HG02970 (cell line): ENCODE results near the gene SYNDIG1.
"Not testable (repeated sequence)": the region's sequence is repeated elsewhere in the genome, so short reads cannot be mapped to it uniquely, and the experiment has no call there.

ENCODE experiments used
- ATAC-seq: cut with Tn5 transposase; IDR thresholded peaks from one replicate; pipeline ENCODE4 v1.9.1; 2021; ENCODE audit warnings: mild to moderate bottlenecking, moderate library complexity, moderate number of reproducible peaks; ENCODE audit not compliant: unreplicated experiment, low FRiP score

SYNDIG1 gene

DNA sequence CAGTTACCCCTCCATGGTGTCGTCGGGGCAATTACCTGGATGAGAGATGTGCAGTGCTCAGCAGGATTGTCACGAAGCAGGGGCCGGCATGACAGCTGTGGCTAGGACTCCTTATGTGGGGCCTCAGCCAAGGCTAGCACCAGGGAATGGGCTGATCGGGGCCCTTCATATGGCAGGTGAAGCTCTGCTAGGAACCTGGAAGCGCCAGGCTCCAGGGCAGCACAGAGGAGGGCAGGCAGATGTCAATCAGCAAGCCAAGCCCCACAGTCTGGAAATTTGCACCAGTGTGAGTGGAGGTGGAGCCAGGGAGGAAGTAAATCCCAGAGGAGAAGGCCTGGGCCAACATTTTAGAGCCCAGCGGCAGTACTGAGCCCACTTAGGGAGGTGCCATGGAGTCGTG is 21.2 kb downstream of the SYNDIG1 start:
- no peak for ATAC-seq

- no peak for ATAC-seq
Observed at GRCh38 chr20:24491041-24491756, 21.8 kb downstream of the SYNDIG1 start.

DNA sequence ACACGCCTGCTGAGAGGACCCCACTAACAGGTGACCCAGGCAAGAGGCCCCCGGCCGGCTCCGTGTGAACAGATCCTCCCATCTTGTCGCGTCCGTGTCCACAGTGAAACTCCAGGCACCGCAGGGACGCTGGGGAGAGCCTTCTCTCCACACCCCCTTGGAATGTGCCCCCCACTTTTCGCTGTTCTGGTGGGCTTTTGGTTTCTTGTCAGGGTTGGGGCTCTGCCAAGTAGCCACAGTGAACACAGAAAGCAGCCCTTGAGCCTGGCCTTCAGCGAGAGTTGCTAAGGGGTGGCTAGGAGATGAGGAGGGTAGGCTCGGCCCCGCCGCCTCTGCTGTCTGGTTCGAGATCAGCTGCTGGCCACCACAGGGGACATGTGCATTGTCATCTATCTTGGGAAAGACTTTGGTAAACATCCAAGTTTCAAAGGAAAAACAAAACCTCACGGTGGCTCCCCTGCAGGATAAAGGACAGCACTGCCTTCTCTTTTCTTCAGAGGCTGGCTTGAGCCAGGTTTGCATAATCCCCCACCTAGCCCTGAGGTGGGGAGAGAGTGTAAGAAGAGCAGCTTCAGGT is 22.7 kb downstream of the SYNDIG1 start:
- ATAC-seq, result no peak

DNA sequence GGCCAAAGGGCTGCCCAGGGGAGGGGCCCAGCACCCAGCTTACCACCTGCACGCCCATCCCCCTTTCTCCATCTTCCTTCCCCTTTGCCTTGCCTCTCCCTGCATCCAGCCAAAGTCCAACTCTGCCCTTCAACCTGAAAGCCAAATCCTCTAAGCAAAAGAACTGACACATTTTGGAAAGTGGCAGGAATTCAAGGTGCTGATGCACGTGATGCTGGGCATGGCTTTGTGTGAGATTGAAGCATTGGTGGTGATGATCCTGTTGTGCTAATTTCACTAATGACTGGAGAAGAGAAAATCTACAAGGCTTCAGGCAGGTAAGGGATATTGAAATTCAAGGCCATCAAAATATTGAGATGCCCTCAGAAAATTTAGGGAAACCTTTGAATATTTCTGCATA is 23.3 kb downstream of the SYNDIG1 start:
- ATAC-seq, result no peak

GRCh38 chr20:24493181-24493580 is 23.8 kb downstream of the SYNDIG1 start:
- ATAC-seq, result no peak

- no peak for ATAC-seq
Observed at GRCh38 chr20:24493661-24494459, 24.4 kb downstream of the SYNDIG1 start.

- ATAC-seq, result no peak
Observed at GRCh38 chr20:24494460-24494920, 25.1 kb downstream of the SYNDIG1 start.

- no peak for ATAC-seq
Observed at GRCh38 chr20:24495266-24495665, 25.8 kb downstream of the SYNDIG1 start.

GRCh38 chr20:24497851-24498250 is 28.4 kb downstream of the SYNDIG1 start:
- ATAC-seq, result no peak

DNA sequence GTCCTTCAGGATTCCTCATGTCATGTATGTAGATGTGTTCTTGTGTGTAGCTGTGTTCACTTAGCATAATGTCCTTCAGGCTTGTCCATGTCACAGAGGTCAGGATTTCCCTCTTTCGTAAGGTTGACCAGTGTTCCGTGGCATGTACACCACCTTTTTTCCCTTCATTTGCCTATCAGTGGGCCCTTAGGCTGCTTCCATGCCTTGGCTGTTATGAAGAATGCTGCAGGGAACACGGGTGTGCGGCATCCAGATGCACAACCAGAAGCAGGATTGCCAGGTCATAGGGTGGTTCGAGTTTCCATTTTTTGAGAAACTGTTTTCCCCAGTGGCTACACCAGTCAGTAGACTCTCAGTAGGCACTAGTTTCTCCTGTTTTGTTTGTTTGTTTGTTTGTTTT is 29.2 kb downstream of the SYNDIG1 start:
- ATAC-seq, result no peak

DNA sequence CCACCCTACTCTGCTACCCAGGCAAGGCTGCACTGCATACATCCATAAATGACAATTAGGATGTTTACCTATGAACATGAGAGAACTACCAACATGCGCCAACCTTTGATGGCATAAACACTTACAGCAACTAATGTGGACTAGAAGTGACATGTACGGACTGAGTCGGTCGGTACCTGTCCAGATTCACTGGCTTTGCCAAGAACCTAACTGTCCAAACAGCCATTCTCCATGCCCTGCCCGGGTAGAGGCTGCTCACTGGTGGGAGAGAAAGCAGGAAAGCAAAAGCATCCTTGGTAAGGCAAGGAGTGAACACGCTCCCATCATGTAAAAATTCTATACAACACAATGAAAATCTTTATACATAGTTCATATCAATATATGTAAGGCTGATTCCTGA is 30.0 kb downstream of the SYNDIG1 start:
- no peak for ATAC-seq

DNA sequence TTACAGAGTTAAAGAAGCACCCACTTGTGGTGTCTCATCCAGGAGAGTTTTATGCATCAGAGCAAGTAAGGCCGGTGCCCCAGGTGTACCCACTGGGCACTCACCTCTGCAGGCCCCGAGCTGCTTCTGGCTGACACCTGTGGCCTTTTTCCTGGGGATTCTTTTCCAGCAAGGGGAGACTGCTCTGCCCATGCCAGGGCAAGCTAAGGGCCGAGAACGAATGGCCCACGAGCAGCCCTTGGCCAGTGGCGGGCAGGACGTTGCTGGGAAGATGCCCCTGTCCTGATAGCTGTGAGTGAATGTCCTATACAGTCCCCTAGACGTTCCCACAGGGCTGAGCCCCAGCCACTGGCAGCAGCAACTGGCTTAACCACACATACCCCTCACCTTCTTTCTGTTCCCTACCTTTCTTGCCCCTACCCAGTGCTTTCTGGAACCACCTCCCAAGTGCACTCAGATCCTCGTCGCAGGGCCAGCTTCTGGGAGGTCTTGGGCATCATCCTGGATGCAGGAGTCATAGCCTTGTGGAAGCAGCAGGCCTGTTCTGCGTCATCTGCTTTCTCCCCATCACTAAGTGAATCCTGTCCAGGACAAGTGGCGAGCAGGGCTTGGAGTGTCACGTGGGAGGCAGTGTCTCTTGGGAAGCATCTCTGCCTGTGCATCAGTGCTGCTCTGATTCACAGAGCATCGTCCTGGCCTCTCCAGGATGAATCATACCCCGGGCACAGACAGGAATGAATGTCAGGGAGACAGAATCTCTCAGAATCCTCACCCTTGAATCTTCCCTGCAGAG is 32.5 kb downstream of the SYNDIG1 start:
- no peak for ATAC-seq

DNA sequence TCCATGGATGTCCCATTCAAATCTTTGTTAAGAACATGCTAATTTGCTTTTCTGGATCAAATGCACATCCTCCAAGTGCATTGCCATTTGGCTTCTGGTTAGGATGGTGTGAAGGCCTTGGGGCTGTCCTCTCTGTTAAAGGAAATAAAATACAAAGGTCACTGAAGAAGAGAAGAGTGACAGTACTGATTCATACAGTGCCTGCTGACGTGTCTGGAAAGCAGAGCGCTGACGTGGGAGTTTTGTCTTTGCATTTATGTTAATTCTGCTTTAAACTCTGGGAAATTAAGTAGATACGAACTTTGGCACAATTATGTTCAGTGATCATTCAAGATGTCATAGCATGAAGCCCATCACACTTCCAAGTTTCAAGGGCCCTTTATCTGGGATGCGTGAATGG is 33.2 kb downstream of the SYNDIG1 start:
- no peak for ATAC-seq

DNA sequence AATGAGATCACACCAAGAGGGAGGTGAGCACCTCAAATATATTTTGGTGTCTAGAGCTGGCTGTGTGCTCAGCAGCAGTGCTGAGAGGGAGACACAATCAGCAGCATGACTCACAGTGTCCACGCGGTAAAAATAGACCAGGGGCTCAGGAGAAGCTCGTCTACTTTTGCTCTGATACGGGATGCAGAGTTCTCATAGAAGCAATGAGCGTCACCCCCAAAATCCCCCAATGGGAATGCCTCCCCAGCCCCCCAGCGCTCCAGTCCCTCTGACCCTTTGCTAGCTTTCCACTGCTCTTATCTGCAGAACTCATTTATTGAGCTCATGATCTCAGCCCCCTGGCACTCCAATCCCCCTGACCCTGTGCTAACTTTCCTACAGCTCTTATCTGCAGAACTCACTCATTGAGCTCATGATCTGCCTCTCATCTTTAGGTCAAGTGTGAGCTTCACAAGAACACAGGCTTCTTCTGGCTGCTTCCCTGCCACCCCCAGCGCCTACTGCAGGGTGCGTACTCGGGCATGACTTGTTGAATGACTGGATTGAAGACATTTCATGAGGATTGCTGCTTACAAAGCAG is 34.0 kb downstream of the SYNDIG1 start:
- no peak for ATAC-seq

DNA sequence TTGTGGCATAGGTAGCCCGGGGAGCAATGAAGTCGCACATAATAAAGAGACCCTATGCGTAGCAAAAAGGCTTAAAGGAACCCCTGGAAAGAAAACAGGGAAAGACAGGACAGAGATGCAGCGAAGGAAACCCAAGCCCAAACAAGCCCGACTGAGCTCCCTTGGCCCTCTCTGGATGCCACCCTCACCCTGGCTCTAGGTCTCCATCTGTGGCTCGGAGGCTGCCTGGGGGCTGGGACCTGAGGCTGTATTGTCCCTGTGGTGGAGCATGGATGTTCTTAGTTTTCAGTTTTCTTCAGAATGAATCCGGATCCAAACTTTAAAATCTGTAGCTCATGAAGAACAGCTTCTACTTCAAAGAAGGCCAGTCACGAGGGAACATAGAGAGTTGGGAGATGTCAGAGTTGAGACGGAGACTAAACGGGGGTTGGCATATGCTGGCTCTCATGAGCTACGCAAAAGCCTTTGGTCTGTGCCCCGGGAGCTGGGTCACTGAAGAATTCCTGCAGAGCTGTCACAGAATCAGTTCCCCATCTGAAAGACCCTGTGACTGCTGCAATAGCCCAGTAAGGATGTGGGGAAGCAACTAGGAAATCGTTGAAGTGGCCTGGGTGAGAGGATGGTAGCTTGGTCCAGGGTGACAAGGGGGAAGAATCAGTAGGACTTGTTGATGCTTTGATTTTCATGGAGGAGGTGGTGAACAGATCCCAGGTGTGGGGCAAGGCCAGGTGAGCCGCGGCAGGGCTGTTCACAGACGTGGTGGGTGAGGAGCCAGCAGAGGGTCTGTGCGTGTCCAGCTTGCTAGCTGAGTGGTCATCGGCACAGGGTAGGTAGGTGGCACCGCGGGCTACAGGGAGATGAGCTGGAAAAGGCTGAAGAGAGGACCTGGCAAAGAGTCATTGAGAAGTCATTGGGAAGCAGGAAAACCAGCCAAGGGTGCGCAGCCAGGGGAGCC is 35.2 kb downstream of the SYNDIG1 start:
- no peak for ATAC-seq

DNA sequence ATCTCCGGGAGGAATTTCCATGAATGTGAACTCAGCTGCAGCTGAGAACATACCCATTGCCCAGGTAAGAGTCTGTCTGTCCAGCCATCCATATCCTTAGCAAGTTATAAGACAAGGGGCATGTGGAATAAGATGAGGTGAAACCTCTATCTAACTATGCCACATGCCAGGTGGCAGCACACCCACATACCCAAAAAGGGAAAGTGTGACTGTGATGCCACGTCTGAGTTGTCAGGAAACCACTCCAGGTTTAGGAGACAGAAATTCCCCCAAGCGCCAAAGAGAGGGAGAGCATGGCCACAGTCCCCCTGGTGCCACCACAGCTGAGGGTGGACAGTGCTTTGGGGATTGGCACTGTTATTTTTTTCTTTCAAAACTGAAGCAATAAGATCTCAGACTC is 36.7 kb downstream of the SYNDIG1 start:
- ATAC-seq, result no peak

DNA sequence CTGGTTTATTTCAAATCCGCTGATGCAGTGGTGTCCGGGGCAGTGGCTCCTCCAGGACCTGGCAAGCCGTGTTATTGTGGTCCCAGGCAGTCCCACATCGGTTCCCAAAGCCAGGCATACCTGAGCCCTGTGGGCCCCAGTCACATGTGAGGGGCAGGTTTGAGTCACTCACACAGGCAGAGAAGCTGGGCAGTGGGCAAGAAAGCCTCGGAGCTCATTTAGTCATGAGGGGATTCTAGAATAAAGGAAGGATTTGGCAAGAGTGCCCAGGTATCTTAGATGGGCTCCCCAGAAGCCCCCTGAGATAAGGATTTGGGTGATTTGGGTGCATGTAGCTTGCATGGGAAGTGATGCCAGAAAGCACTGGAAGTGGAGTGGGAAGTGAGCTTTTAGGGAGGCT is 37.3 kb downstream of the SYNDIG1 start:
- no peak for ATAC-seq

- ATAC-seq, result no peak
Observed at GRCh38 chr20:24507182-24507853, 37.9 kb downstream of the SYNDIG1 start.

DNA sequence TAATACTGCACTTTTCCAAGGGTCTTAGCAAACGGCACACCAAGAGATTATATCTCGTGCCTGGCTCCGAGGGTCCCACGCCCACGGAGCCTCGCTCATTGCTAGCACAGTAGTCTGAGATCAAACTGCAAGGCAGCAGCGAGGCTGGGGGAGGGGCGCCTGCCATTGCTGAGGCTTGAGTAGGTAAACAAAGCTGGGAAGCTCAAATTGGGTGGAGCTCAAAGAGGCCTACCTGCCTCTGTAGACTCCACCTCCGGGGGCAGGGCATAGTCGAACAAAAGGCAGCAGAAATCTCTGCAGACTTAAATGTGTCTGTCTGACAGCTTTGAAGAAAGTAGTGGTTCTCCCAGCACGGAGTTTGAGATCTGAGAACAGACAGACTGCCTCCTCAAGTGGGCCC is 43.0 kb downstream of the SYNDIG1 start:
- ATAC-seq, result not testable (repeated sequence)
